Measurements from ENCODE around the gene PRR30. TPM values are rescaled to one million over a fixed set of nuclear protein-coding genes. Genes with fewer than 3 reads are reported as not detected.
A peak's percentile ranks its signal among the peaks of the same experiment; 100 is the strongest.

Gene PRR30
- total and polyA plus RNA-seq, 12 donors: not detected

DNA sequence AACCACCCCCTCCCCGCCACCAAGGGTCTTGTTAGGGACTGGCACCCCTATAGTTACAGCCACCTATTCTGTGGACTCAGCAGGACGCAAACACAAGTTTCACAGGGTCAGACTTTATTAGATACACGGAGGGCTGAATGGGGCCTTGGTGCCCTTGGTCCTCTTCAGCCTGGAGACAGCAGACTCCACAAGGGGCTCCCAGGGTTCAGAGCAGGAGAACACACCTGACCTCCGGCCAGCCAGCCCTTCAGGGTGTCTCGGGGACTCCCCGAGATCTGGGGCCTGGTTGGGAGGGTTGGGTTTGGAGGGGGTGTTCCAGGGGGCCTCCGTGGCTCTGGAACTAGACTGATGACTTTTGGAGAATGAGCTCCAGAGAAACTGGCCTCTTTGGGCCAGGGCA lies 2.5 kb downstream of the PRR30 start:
- H3K27ac ChIP-seq: no peak overlapping the region
- H3K4me3 ChIP-seq: no peak overlapping the region
- H3K27me3 ChIP-seq: no peaks in the 10 kb centered on the region
- H3K36me3 ChIP-seq (replicated peaks in 1 of 2): peaks cover 0 to 10% of the 10 kb centered on the region in 2 donors
- TF ChIP-seq CTCF (IDR thresholded peaks at IDR 0.05): no peak
- DNase-seq: no peak
- 88 to 95% (median 93%) methylated on average over 4 to 7 of the region's 7 CpGs for WGBS, 4 donors
- intact Hi-C loops (cut with DNase I): no loop called here
- H3K9me3 ChIP-seq (replicated peaks in 1 of 3): no peaks in the 10 kb centered on the region
- H3K4me1 ChIP-seq (replicated peaks in 1 of 2): peaks cover 8 to 15% of the 10 kb centered on the region in 2 donors

DNA sequence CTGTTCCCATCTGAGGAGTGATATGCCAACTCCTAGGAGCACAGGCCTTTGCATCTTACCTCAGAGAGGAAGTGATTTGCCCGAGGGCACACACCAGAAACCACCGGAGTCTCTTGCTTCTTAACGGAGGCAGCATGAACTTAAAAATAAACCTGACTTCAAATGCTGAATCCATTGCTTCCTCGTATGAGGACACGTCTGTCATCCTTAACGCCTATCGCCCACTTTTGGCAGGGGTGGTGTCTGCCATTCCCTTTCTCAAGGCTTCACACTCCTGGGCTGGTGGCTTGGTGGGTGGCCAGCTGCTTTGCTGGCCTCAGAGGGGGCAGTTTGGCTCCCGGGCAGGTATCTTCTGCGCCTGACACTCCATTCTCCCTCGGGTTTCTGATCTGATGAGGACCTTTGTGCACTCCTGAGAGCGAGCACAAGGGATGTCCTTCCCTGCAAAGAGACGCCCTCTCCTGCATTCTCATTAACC lies 3.7 kb downstream of the PRR30 start:
- intact Hi-C loops (cut with DNase I): no loop called here
- H3K27ac ChIP-seq: no peak overlapping the region
- H3K9me3 ChIP-seq (replicated peaks in 1 of 3): no peaks in the 10 kb centered on the region
- no peaks in the 10 kb centered on the region for H3K27me3 ChIP-seq
- no peak overlapping the region for H3K4me3 ChIP-seq
- no peak for DNase-seq
- peaks cover 8 to 15% of the 10 kb centered on the region in 2 donors for H3K4me1 ChIP-seq (replicated peaks in 1 of 2)
- WGBS, 4 donors: 77 to 88% (median 82%) methylated on average over 5 to 12 of the region's 12 CpGs
- TF ChIP-seq POLR2A (IDR thresholded peaks at IDR 0.05) (no peak), CTCF (IDR thresholded peaks at IDR 0.05) (no peak)
- peaks cover 0 to 22% of the 10 kb centered on the region in 2 donors for H3K36me3 ChIP-seq (replicated peaks in 1 of 2)

DNA sequence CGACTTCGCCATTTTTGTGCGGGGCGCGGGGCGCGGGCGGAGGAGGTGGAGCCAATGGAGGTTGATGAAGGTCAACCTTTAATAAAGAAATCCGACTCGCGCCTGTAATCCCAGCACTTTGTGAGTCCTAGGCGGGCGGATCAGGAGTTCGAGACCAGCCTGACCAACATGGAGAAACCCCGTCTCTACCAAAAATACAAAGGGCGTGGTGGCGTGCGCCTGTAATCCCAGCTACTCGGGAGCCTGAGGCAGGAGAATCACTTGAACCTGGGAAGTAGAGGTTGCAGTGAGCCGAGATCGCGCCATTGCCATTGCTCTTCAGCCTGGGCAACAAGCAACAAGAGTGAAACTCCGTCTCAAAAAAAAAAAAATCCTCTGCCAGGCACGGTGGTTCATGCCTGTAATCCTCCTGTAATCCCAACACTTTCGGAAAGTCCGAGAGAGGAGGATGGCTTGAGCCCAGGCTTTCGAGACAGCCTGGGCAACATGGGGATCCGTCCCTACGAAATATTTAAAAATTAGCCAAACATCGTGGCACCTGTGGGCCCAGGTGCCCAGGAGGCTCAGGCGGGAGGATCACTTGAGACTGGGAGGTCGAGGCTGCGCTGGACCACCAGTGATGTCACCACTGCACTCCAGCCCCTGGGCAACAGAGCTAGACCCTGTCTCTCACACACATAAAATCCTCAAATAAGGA lies 4.3 kb downstream of the PRR30 start:
- peak overlapping the region in 1 of 5 donors; percentile 77 for H3K27ac ChIP-seq
- WGBS, 4 donors: 50 to 68% (median 54%) methylated on average over 25 to 33 of the region's 33 CpGs
- H3K9me3 ChIP-seq (replicated peaks in 1 of 3): no peaks in the 10 kb centered on the region
- no peaks in the 10 kb centered on the region for H3K27me3 ChIP-seq
- intact Hi-C loops (cut with DNase I): no loop called here
- H3K4me1 ChIP-seq (replicated peaks in 1 of 2): peaks cover 8 to 15% of the 10 kb centered on the region in 2 donors
- TF ChIP-seq POLR2A (IDR thresholded peaks at IDR 0.05): no peak
- no peak for TF ChIP-seq CTCF (IDR thresholded peaks at IDR 0.05)
- DNase-seq: no peak
- H3K36me3 ChIP-seq (replicated peaks in 1 of 2): peaks cover 0 to 28% of the 10 kb centered on the region in 2 donors
- H3K4me3 ChIP-seq: peak overlapping the region in 2 of 4 donors; percentile 89 to 93

- peak; percentile 97 to 98 (median 98) for DNase-seq
- no peaks in the 10 kb centered on the region for H3K9me3 ChIP-seq (replicated peaks in 1 of 3)
- peak within 1 kb of the TSS in 4 of 5 donors; percentile 68 to 94 (median 80) for H3K27ac ChIP-seq
- WGBS, 4 donors: 0 to 1% (median 1%) methylated on average over 14 to 86 of the region's 86 CpGs
- intact Hi-C loops (cut with DNase I): no loop called here
- peak within 1 kb of the TSS; percentile 89 to 93 (median 92) for H3K4me3 ChIP-seq
- TF ChIP-seq POLR2A (IDR thresholded peaks at IDR 0.05) (peak; percentile 61 to 82), CTCF (IDR thresholded peaks at IDR 0.05) (no peak)
- peaks cover 8 to 15% of the 10 kb centered on the region in 2 donors for H3K4me1 ChIP-seq (replicated peaks in 1 of 2)
- H3K27me3 ChIP-seq: no peaks in the 10 kb centered on the region
- H3K36me3 ChIP-seq (replicated peaks in 1 of 2): peaks cover 0 to 32% of the 10 kb centered on the region in 2 donors
Observed at GRCh38 chr2:27133905-27134780, 5.1 kb downstream of the PRR30 start, which contains the start of gene PREB. PREB (minus strand) TSS chr2:27134636; CDS start chr2:27134421, 215 bp downstream.
